Large intestine (tissue), 3 donors: ENCODE data around the gene GON4L. TPM values are rescaled to one million over a fixed set of nuclear protein-coding genes. Genes with fewer than 3 reads are reported as not detected.

Experiments used
- DNase-seq, 2 donors: peaks; one replicate each; pipeline versions ENCODE4 v3.0.0 to v3.0.0-alpha.2; 2013
- H3K27ac ChIP-seq: one replicate; pipeline ENCODE4 v1.5.1; 2013; ENCODE audit warnings: low read length
- H3K27me3 ChIP-seq: 2 replicates; pipeline ENCODE4 v1.6.1; 2013; ENCODE audit warnings: low read length; ENCODE audit not compliant: control insufficient read depth, insufficient read depth
- H3K36me3 ChIP-seq: 2 replicates; pipeline ENCODE4 v1.6.1; 2013; ENCODE audit warnings: low read length; ENCODE audit not compliant: control insufficient read depth, insufficient read depth
- H3K4me1 ChIP-seq: one replicate; pipeline ENCODE4 v1.6.1; 2013; ENCODE audit warnings: low read length; ENCODE audit not compliant: control insufficient read depth, insufficient read depth
- H3K4me3 ChIP-seq: one replicate; pipeline ENCODE4 v1.5.1; 2013; ENCODE audit warnings: low read length
- H3K9me3 ChIP-seq: one replicate; pipeline ENCODE4 v1.6.1; 2013; ENCODE audit warnings: mild to moderate bottlenecking, low read depth, low read length, moderate library complexity; ENCODE audit not compliant: control insufficient read depth
- WGBS: methylation state at CpG from one replicate; pipeline ENCODE4 v1.1.5; 2013; ENCODE audit warnings: low lambda C conversion rate; ENCODE audit not compliant: insufficient coverage; 5-methylcytosine and 5-hydroxymethylcytosine counted together
- polyA plus RNA-seq: library from polyadenylated mRNA; unstranded; fragments of 120-200 nt; gene quantifications from one replicate; pipeline ENCODE4 v1.2.1, GENCODE V29; 2013

The GON4L gene
- polyA plus RNA-seq, 1 donor: 51.0 TPM

- H3K36me3 ChIP-seq: peaks cover 10% of the 10 kb centered on the region
- WGBS: no CpG with 5 or more reads among the region's 10 CpGs
- no peaks in the 10 kb centered on the region for H3K4me1 ChIP-seq
- peak overlapping the region; percentile 65 for H3K27ac ChIP-seq
- DNase-seq: peak; percentile 51 to 74
- no peak overlapping the region for H3K4me3 ChIP-seq
- no peaks in the 10 kb centered on the region for H3K9me3 ChIP-seq
- H3K27me3 ChIP-seq: no peaks in the 10 kb centered on the region
Observed at GRCh38 chr1:155893389-155894142, 36.6 kb upstream of the GON4L start.

GRCh38 chr1:155892796-155893195, 35.8 kb upstream of the GON4L start:
- no peaks in the 10 kb centered on the region for H3K27me3 ChIP-seq
- H3K9me3 ChIP-seq: no peaks in the 10 kb centered on the region
- peak overlapping the region; percentile 65 for H3K27ac ChIP-seq
- DNase-seq: no peak
- no peak overlapping the region for H3K4me3 ChIP-seq
- H3K4me1 ChIP-seq: no peaks in the 10 kb centered on the region
- 60% methylated on average over 1 of the region's 3 CpGs for WGBS
- peaks cover 10% of the 10 kb centered on the region for H3K36me3 ChIP-seq

GRCh38 chr1:155890251-155890650, 33.2 kb upstream of the GON4L start:
- Histone ChIP-seq H3K9me3 (no peaks in the 10 kb centered on the region), H3K36me3 (no peaks in the 10 kb centered on the region), H3K27ac (no peak overlapping the region), H3K4me3 (no peak overlapping the region), H3K4me1 (peaks cover 8% of the 10 kb centered on the region), H3K27me3 (no peaks in the 10 kb centered on the region)
- no peak for DNase-seq
- WGBS: 0% methylated on average over 1 of the region's 3 CpGs

GRCh38 chr1:155889566-155889965, 32.6 kb upstream of the GON4L start:
- 100% methylated on average over 1 of the region's 2 CpGs for WGBS
- H3K27ac ChIP-seq: no peak overlapping the region
- H3K9me3 ChIP-seq: no peaks in the 10 kb centered on the region

GRCh38 chr1:155888481-155888880, 31.5 kb upstream of the GON4L start:
- H3K27me3 ChIP-seq: no peaks in the 10 kb centered on the region
- no peaks in the 10 kb centered on the region for H3K36me3 ChIP-seq
- H3K4me3 ChIP-seq: no peak overlapping the region
- peaks cover 22% of the 10 kb centered on the region for H3K4me1 ChIP-seq
- H3K9me3 ChIP-seq: no peaks in the 10 kb centered on the region
- H3K27ac ChIP-seq: no peak overlapping the region
- no peak for DNase-seq
- WGBS: no CpG with 5 or more reads among the region's 5 CpGs

More at GRCh38 chr1:155889566-155889965, 32.6 kb upstream of the GON4L start:
- Histone ChIP-seq H3K36me3 (no peaks in the 10 kb centered on the region), H3K27me3 (no peaks in the 10 kb centered on the region), H3K4me3 (no peak overlapping the region), H3K4me1 (peaks cover 14% of the 10 kb centered on the region)
- no peak for DNase-seq

- no peak overlapping the region for H3K4me3 ChIP-seq
- no peak for DNase-seq
- H3K9me3 ChIP-seq: no peaks in the 10 kb centered on the region
- H3K27me3 ChIP-seq: no peaks in the 10 kb centered on the region
- peaks cover 49% of the 10 kb centered on the region for H3K4me1 ChIP-seq
- H3K27ac ChIP-seq: peak overlapping the region; percentile 87
- H3K36me3 ChIP-seq: no peaks in the 10 kb centered on the region
Observed at GRCh38 chr1:155884982-155885381, 28.0 kb upstream of the GON4L start.

- 40% methylated on average over 1 of the region's 9 CpGs for WGBS
- Histone ChIP-seq H3K4me1 (peaks cover 55% of the 10 kb centered on the region), H3K27ac (peak overlapping the region; percentile 87), H3K27me3 (no peaks in the 10 kb centered on the region), H3K36me3 (no peaks in the 10 kb centered on the region), H3K4me3 (no peak overlapping the region), H3K9me3 (no peaks in the 10 kb centered on the region)
- peak; percentile 62 to 83 for DNase-seq
Observed at GRCh38 chr1:155884031-155884960, 27.3 kb upstream of the GON4L start.

- H3K27me3 ChIP-seq: no peaks in the 10 kb centered on the region
- DNase-seq: no peak
- no peaks in the 10 kb centered on the region for H3K9me3 ChIP-seq
- peak overlapping the region; percentile 87 for H3K27ac ChIP-seq
- no CpG with 5 or more reads among the region's 2 CpGs for WGBS
- H3K4me1 ChIP-seq: peaks cover 57% of the 10 kb centered on the region
- no peak overlapping the region for H3K4me3 ChIP-seq
- H3K36me3 ChIP-seq: no peaks in the 10 kb centered on the region
Observed at GRCh38 chr1:155882766-155883165, 25.8 kb upstream of the GON4L start.

GRCh38 chr1:155882235-155882634, 25.2 kb upstream of the GON4L start:
- Histone ChIP-seq H3K27ac (peak overlapping the region; percentile 87), H3K27me3 (no peaks in the 10 kb centered on the region), H3K36me3 (no peaks in the 10 kb centered on the region), H3K4me3 (no peak overlapping the region), H3K9me3 (no peaks in the 10 kb centered on the region), H3K4me1 (peaks cover 57% of the 10 kb centered on the region)
- DNase-seq: peak; percentile 67 to 87

- Histone ChIP-seq H3K4me1 (peaks cover 56% of the 10 kb centered on the region), H3K27me3 (no peaks in the 10 kb centered on the region), H3K9me3 (no peaks in the 10 kb centered on the region), H3K36me3 (no peaks in the 10 kb centered on the region), H3K4me3 (no peak overlapping the region), H3K27ac (peak overlapping the region; percentile 87)
- WGBS: no CpG with 5 or more reads among the region's 6 CpGs
- DNase-seq: peak; percentile 92 to 97
Observed at GRCh38 chr1:155880950-155881349, 23.9 kb upstream of the GON4L start.
